ENCODE results near the gene C1S.

Gene C1S

GRCh38 chr12:7116196-7116595 lies 55.7 kb downstream of the C1S start:
- Mint-ChIP-seq H3K9me3 (no peaks in the 10 kb centered on the region), H3K27ac (no peak overlapping the region), H3K4me3 (no peak overlapping the region), H3K27me3 (ENCODE audit: low read depth, poor library complexity) (peaks cover 12% of the 10 kb centered on the region), H3K4me1 (no peaks in the 10 kb centered on the region), H3K36me3 (ENCODE audit: low read depth) (peaks cover 5% of the 10 kb centered on the region)
- no peak for TF ChIP-seq CTCF (IDR thresholded peaks at IDR 0.05)
- DNase-seq: no peak

- TF ChIP-seq CTCF (IDR thresholded peaks at IDR 0.05): no peak
- peaks cover 5% of the 10 kb centered on the region for H3K36me3 Mint-ChIP-seq (ENCODE audit: low read depth)
- no peaks in the 10 kb centered on the region for H3K9me3 Mint-ChIP-seq
These were observed 56.4 kb downstream of the C1S start for GRCh38 chr12:7116916-7117315.

GRCh38 chr12:7117670-7118069 lies 57.2 kb downstream of the C1S start:
- Mint-ChIP-seq H3K27me3 (ENCODE audit: low read depth, poor library complexity) (peaks cover 12% of the 10 kb centered on the region), H3K36me3 (ENCODE audit: low read depth) (peaks cover 5% of the 10 kb centered on the region), H3K4me1 (peaks cover 10% of the 10 kb centered on the region), H3K4me3 (no peak overlapping the region), H3K9me3 (no peaks in the 10 kb centered on the region), H3K27ac (no peak overlapping the region)
- no peak for TF ChIP-seq CTCF (IDR thresholded peaks at IDR 0.05)
- DNase-seq: no peak

More at GRCh38 chr12:7116916-7117315, 56.4 kb downstream of the C1S start:
- Mint-ChIP-seq H3K27ac (no peak overlapping the region), H3K27me3 (ENCODE audit: low read depth, poor library complexity) (peaks cover 12% of the 10 kb centered on the region), H3K4me1 (peaks cover 3% of the 10 kb centered on the region), H3K4me3 (no peak overlapping the region)
- no peak for DNase-seq

GRCh38 chr12:7118881-7119280 lies 58.4 kb downstream of the C1S start:
- Mint-ChIP-seq H3K9me3 (no peaks in the 10 kb centered on the region), H3K36me3 (ENCODE audit: low read depth) (peaks cover 5% of the 10 kb centered on the region), H3K27ac (peak overlapping the region; percentile 20), H3K27me3 (ENCODE audit: low read depth, poor library complexity) (peaks cover 10% of the 10 kb centered on the region), H3K4me1 (peaks cover 21% of the 10 kb centered on the region), H3K4me3 (no peak overlapping the region)
- TF ChIP-seq CTCF (IDR thresholded peaks at IDR 0.05): no peak
- no peak for DNase-seq

GRCh38 chr12:7120166-7120565 lies 59.6 kb downstream of the C1S start:
- Mint-ChIP-seq H3K9me3 (no peaks in the 10 kb centered on the region), H3K27me3 (ENCODE audit: low read depth, poor library complexity) (peaks cover 7% of the 10 kb centered on the region), H3K36me3 (ENCODE audit: low read depth) (peaks cover 5% of the 10 kb centered on the region), H3K4me1 (peaks cover 32% of the 10 kb centered on the region), H3K27ac (no peak overlapping the region), H3K4me3 (no peak overlapping the region)
- DNase-seq: no peak
- TF ChIP-seq CTCF (IDR thresholded peaks at IDR 0.05): no peak
